NCI-H526 (cell line): ENCODE measurements around the gene ADAD1.

ENCODE experiments used
- DNase-seq, 2 experiments: peaks; one replicate each; lab custom pipeline; 2025; lab: John Stamatoyannopoulos, UW

The ADAD1 gene

GRCh38 chr4:122456231-122457116, 77.7 kb downstream of the ADAD1 start, which contains the start of gene IL2:
Gene IL2, minus strand, starts transcription at chr4:122456725. Its CDS starts 285 bp downstream, at chr4:122456440.
- DNase-seq = no peak

DNA sequence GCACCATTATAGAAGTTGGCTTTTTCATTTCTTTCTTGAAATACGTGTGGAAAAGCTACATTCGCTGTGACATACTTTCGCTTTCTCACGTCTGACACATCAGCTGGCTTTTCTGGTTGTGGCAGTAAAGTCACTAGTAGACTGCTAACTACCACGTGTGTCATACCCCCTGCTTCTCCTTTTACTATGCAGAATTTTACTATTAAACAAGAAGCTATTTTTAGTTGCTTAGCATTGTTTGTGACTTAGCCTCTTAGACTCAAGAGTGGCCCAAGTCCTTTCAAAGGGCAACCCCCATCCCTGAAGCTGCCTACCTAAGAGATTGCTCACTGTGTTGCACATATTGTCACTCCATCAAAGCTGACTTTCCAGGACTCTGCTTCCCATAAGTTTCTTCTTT, 79.8 kb downstream of the ADAD1 start:
- no peak for DNase-seq

- no peak for DNase-seq
Measured at GRCh38 chr4:122469457-122469856, 90.6 kb downstream of the ADAD1 start.

- DNase-seq = no peak
Measured at GRCh38 chr4:122475233-122475632, 96.4 kb downstream of the ADAD1 start.

DNA sequence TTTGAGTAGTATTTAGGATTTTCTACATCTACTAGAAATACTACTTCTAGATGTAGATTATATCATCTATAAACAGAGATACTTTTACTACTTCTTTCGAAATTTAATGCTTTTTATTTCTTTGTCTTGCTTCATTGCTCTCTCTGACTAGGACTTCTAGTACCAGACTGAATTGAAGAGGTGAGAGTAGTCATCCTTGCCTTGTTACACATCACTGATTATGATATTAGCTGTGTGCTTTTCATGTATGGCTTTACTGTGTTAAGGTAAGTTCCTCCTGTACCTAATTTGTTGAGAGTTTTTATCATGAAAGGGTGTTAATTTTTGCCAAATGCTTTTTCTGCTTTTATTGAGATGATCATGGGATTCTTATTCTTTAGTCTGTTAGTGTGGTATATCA, 97.3 kb downstream of the ADAD1 start:
- no peak for DNase-seq

DNA sequence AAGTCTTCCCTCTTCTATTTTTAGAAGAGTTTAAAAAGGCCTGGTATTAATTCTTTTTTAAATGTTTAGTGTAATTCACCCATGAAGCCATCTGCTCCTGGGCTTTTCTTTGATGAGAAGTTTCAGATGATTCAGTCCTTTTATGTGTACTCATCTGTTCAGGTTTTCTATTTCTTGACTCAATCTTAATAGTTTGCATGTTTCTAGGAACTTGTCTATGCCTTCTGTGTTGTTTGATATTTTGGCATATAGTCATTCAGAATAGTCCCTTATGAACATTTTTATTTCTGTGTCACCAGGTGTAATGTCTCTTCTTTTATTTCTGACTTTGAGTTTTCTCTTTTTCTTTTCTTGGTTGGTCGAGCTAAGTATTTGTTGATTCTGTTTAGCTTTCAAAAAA, 97.9 kb downstream of the ADAD1 start:
- no peak for DNase-seq
